ENCODE measurements around the gene LIG1.
"Not testable (repeated sequence)": the region's sequence is repeated elsewhere in the genome, so short reads cannot be mapped to it uniquely, and the experiment has no call there.

- not testable (repeated sequence) for TF ChIP-seq CTCF (IDR thresholded peaks at IDR 0.05; ENCODE audit: insufficient read depth, low read depth, low read length); EZH2 (IDR thresholded peaks at IDR 0.05; ENCODE audit: insufficient read depth, low read length)
Measured at GRCh38 chr19:48088991-48089390, 81.2 kb downstream of the LIG1 start.
